Measurements from ENCODE around the gene SNTB2.

Gene SNTB2

DNA sequence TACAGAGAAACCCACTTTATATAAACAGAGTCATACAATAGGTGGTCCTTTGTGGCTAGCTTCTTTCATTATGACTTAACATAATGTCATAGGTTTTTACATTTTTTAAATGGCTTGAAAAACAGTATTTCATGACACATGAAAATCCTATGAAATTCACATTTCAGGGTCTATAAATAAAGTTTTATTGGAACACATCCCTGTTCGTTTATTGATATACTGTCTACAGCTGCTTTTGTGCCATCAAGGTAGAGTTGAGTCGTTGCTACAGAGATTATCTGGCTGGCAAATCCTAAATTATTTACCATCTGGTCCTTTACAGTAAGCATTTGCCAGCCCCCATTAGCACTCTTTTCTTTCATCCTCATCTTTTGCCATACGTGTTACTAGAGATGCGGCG is 126.5 kb downstream of the SNTB2 start:
- DNase-seq (ENCODE audit: low read depth) = no peak
- no peak for TF ChIP-seq CTCF (IDR thresholded peaks at IDR 0.05; ENCODE audit: low read depth, low read length, missing control alignments)
- in situ Hi-C loops (cut with HindIII; ENCODE audit: low sequenced_read_pairs) = no loop called here
- H3K4me3 ChIP-seq (ENCODE audit: low read depth, low read length) = no peak overlapping the region

DNA sequence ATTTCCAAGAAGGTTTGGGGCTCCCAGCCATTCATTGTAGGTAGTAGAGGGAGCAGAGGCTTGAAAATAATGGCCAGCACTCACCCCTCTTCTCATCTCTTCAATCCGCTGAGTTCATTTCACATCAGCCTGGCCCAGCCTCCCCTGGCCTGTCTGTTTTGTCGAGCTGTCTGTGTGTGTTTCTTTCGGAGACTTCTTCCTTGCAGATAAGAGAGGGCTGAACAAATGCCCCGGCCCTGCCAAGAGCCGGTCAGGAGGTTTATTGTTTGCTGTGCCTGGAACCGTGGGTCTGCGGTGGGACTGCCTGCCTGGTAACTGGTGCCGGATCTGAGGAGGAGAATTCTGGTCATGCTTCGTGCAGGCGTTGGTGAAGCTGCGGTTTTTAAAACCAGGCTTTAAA is 127.6 kb downstream of the SNTB2 start:
- in situ Hi-C loops (cut with HindIII; ENCODE audit: low sequenced_read_pairs) = no loop called here
- TF ChIP-seq CTCF (IDR thresholded peaks at IDR 0.05; ENCODE audit: low read depth, low read length, missing control alignments) = no peak
- no peak for DNase-seq (ENCODE audit: low read depth)
- no peak overlapping the region for H3K4me3 ChIP-seq (ENCODE audit: low read depth, low read length)

GRCh38 chr16:69315486-69316311 is 128.7 kb downstream of the SNTB2 start:
- in situ Hi-C loops (cut with HindIII; ENCODE audit: low sequenced_read_pairs) = no loop called here

DNA sequence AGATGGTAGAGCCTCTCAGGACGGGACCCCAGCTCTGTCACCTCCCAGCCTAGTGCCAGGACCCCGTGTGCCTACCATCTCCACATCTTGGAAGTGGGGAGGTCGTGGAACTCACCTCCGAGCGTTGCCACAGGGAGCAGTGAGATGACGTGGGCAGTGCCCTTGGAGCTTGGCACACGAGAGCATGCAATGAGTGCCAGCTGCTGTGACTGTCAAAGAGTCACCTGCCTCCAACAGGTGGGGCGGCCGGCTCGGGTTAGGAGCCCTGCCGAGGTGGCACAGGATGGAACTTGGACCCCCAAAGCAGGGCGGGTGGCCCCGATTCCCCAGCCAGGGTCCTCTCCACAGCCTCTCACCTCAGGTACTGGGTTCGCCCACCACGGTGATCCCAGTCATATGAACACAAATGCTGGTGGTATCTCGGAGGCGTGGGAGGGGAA is 129.7 kb downstream of the SNTB2 start:
- DNase-seq (ENCODE audit: low read depth) = no peak
- no peak overlapping the region for H3K4me3 ChIP-seq (ENCODE audit: low read depth, low read length)
- TF ChIP-seq CTCF (IDR thresholded peaks at IDR 0.05; ENCODE audit: low read depth, low read length, missing control alignments) = no peak
- in situ Hi-C loops (cut with HindIII; ENCODE audit: low sequenced_read_pairs) = no loop called here

More at GRCh38 chr16:69315486-69316311, 128.7 kb downstream of the SNTB2 start:
- no peak for TF ChIP-seq CTCF (IDR thresholded peaks at IDR 0.05; ENCODE audit: low read depth, low read length, missing control alignments)
- no peak for DNase-seq (ENCODE audit: low read depth)
- no peak overlapping the region for H3K4me3 ChIP-seq (ENCODE audit: low read depth, low read length)

GRCh38 chr16:69318177-69318910 is 131.4 kb downstream of the SNTB2 start:
- H3K4me3 ChIP-seq (ENCODE audit: low read depth, low read length) = no peak overlapping the region
- DNase-seq (ENCODE audit: low read depth) = no peak
- TF ChIP-seq CTCF (IDR thresholded peaks at IDR 0.05; ENCODE audit: low read depth, low read length, missing control alignments) = no peak
- in situ Hi-C loops (cut with HindIII; ENCODE audit: low sequenced_read_pairs) = no loop called here

- DNase-seq (ENCODE audit: low read depth) = no peak
- no peak overlapping the region for H3K4me3 ChIP-seq (ENCODE audit: low read depth, low read length)
- in situ Hi-C loops (cut with HindIII; ENCODE audit: low sequenced_read_pairs) = no loop called here
- no peak for TF ChIP-seq CTCF (IDR thresholded peaks at IDR 0.05; ENCODE audit: low read depth, low read length, missing control alignments)
Observed at GRCh38 chr16:69318911-69319289, 131.9 kb downstream of the SNTB2 start.

Measured in astrocyte of the cerebellum (primary cell).